HG02588 (cell line): ENCODE data around the gene GLRA1.
"Not testable (repeated sequence)": the region's sequence is repeated elsewhere in the genome, so short reads cannot be mapped to it uniquely, and the experiment has no call there.

Experiments
- ATAC-seq: cut with Tn5 transposase; IDR thresholded peaks from one replicate; pipeline ENCODE4 v1.9.1; 2021; ENCODE audit warnings: mild to moderate bottlenecking, moderate library complexity; ENCODE audit not compliant: unreplicated experiment

Gene GLRA1

GRCh38 chr5:151822141-151822540 lies 102.5 kb downstream of the GLRA1 start:
- ATAC-seq: no peak

GRCh38 chr5:151820903-151821302 lies 103.7 kb downstream of the GLRA1 start:
- ATAC-seq: no peak

GRCh38 chr5:151820271-151820670 lies 104.4 kb downstream of the GLRA1 start:
- ATAC-seq: no peak

GRCh38 chr5:151819830-151820229 lies 104.8 kb downstream of the GLRA1 start:
- no peak for ATAC-seq

GRCh38 chr5:151815051-151815450 lies 109.6 kb downstream of the GLRA1 start:
- ATAC-seq: no peak

- no peak for ATAC-seq
These were observed 111.8 kb downstream of the GLRA1 start for GRCh38 chr5:151812757-151813309.

GRCh38 chr5:151811593-151812321 lies 112.9 kb downstream of the GLRA1 start:
- ATAC-seq: no peak

GRCh38 chr5:151810897-151811296 lies 113.8 kb downstream of the GLRA1 start:
- no peak for ATAC-seq

- ATAC-seq: no peak
These were observed 114.2 kb downstream of the GLRA1 start for GRCh38 chr5:151810449-151810848.

GRCh38 chr5:151808451-151809169 lies 116.0 kb downstream of the GLRA1 start:
- no peak for ATAC-seq

GRCh38 chr5:151805414-151806223 lies 119.0 kb downstream of the GLRA1 start:
- no peak for ATAC-seq

- no peak for ATAC-seq
These were observed 124.1 kb downstream of the GLRA1 start for GRCh38 chr5:151800532-151800931.

- ATAC-seq: no peak
These were observed 125.2 kb downstream of the GLRA1 start for GRCh38 chr5:151799407-151799806.

GRCh38 chr5:151798674-151799073 lies 126.0 kb downstream of the GLRA1 start:
- no peak for ATAC-seq

GRCh38 chr5:151795426-151795825 lies 129.2 kb downstream of the GLRA1 start:
- no peak for ATAC-seq

- no peak for ATAC-seq
These were observed 131.3 kb downstream of the GLRA1 start for GRCh38 chr5:151793358-151793757.

GRCh38 chr5:151787817-151788216 lies 136.8 kb downstream of the GLRA1 start:
- no peak for ATAC-seq

GRCh38 chr5:151786468-151786867 lies 138.2 kb downstream of the GLRA1 start:
- ATAC-seq: no peak

GRCh38 chr5:151784141-151784540 lies 140.5 kb downstream of the GLRA1 start:
- no peak for ATAC-seq

- not testable (repeated sequence) for ATAC-seq
These were observed 141.0 kb downstream of the GLRA1 start for GRCh38 chr5:151783664-151784063.

GRCh38 chr5:151781201-151781600 lies 143.4 kb downstream of the GLRA1 start:
- ATAC-seq: no peak
